HepG2 (cell line): Measurements from ENCODE around the gene LYSMD3. TPM values are rescaled to one million over a fixed set of nuclear protein-coding genes. Genes with fewer than 3 reads are reported as not detected.

Experiments
- PRDM15 ChIP-seq: sonication (generic); formaldehyde crosslinking; IDR thresholded peaks from 2 replicates; pipeline ENCODE4 v1.4.0; 2020; ENCODE audit warnings: missing genetic modification reagents
- PRPF4 ChIP-seq: fragments of 200-400 bp; formaldehyde crosslinking; IDR thresholded peaks from 2 replicates; pipeline ENCODE4 v1.6.1; 2016; ENCODE audit warnings: low read length, low read depth; ENCODE audit not compliant: poor library complexity, severe bottlenecking
- RBAK ChIP-seq: sonication (generic); formaldehyde crosslinking; IDR thresholded peaks from 2 replicates; pipeline ENCODE4 v1.5.1; 2020; ENCODE audit warnings: mild to moderate bottlenecking, missing genetic modification reagents
- RNF2 ChIP-seq: fragments of 450-650 bp; conservative IDR thresholded peaks from 2 replicates; pipeline ENCODE4 v1.6.1; 2016; ENCODE audit warnings: low read depth
- SRY ChIP-seq: sonication (generic); formaldehyde crosslinking; IDR thresholded peaks from 2 replicates; pipeline ENCODE4 v1.8.0; 2022; ENCODE audit warnings: mild to moderate bottlenecking, missing genetic modification reagents
- ZBTB43 ChIP-seq: sonication (generic); formaldehyde crosslinking; conservative IDR thresholded peaks from 2 replicates; pipeline ENCODE4 v1.4.0; 2020; ENCODE audit warnings: missing genetic modification reagents
- ZNF776 ChIP-seq: sonication (generic); formaldehyde crosslinking; IDR thresholded peaks from 2 replicates; pipeline ENCODE4 v1.4.0; 2020; ENCODE audit warnings: mild to moderate bottlenecking, missing genetic modification reagents
- polyA plus RNA-seq, 8 experiments: library from polyadenylated mRNA; depleted of rRNA in 3 of 8; stranded (reverse) in 7 of 8; unstranded in 1 of 8; fragments of >200 nt; fragmentation: Illumina TruSeq in 4 of 8; extraction: Trizol in 4 of 8; gene quantifications; 2 replicates each; pipeline versions ENCODE4 v1.2.1 to v1.2.3, GENCODE V29; 2011 to 2016; ENCODE audit warnings: low read depth in 4 of 8, missing spikeins in 1 of 8, mixed read lengths in 1 of 8; ENCODE audit not compliant: insufficient read depth in 1 of 8
- total RNA-seq, 5 experiments: library from RNA; depleted of rRNA; stranded (reverse); fragments of >200 nt; fragmentation: Illumina TruSeq; extraction: Trizol; gene quantifications; 2 replicates each; pipeline ENCODE4 v1.2.3, GENCODE V29; 2016; ENCODE audit warnings: low read depth in 1 of 5

The LYSMD3 gene
- total and polyA plus RNA-seq, 2 of the 13 experiments (the other 11 are each of a cell fraction or from before 2014, with no cell fraction given) = 9.1 to 13.8 TPM

GRCh38 chr5:90473396-90474234, 55.8 kb downstream of the LYSMD3 start (continued):
- TF ChIP-seq PRDM15 = peak; percentile 53; the same call in 1 of the 2 replicates
- TF ChIP-seq PRPF4 = no peak
- peak; percentile 85 for TF ChIP-seq ZBTB43 (CRISPR knock-in tag)
- peak; percentile 13; the same call in 1 of the 2 replicates for TF ChIP-seq ZNF776 (CRISPR knock-in tag)
- peak; percentile 33; the same call in 1 of the 2 replicates for TF ChIP-seq RBAK (CRISPR knock-in tag)
- TF ChIP-seq SRY (CRISPR knock-in tag) = peak; percentile 46; the same call in 1 of the 2 replicates
- TF ChIP-seq RNF2 = peak; percentile 93
